ENCODE results near the gene ACTR5. TPM values are rescaled to one million over a fixed set of nuclear protein-coding genes. Genes with fewer than 3 reads are reported as not detected.

Gene ACTR5
- total RNA-seq, 2 experiments from 2014 or later, result 7.3 to 7.5 TPM

GRCh38 chr20:38725931-38726803 lies 22.1 kb upstream of the ACTR5 start:
- DNase-seq, result peak; percentile 44
- Mint-ChIP-seq H3K4me3 (no peak overlapping the region), H3K9me3 (peaks cover 7% of the 10 kb centered on the region), H3K27me3 (peaks cover 97% of the 10 kb centered on the region), H3K4me1 (peaks cover 49% of the 10 kb centered on the region), H3K27ac (peak overlapping the region; percentile 2), H3K36me3 (peaks cover 3% of the 10 kb centered on the region)

DNA sequence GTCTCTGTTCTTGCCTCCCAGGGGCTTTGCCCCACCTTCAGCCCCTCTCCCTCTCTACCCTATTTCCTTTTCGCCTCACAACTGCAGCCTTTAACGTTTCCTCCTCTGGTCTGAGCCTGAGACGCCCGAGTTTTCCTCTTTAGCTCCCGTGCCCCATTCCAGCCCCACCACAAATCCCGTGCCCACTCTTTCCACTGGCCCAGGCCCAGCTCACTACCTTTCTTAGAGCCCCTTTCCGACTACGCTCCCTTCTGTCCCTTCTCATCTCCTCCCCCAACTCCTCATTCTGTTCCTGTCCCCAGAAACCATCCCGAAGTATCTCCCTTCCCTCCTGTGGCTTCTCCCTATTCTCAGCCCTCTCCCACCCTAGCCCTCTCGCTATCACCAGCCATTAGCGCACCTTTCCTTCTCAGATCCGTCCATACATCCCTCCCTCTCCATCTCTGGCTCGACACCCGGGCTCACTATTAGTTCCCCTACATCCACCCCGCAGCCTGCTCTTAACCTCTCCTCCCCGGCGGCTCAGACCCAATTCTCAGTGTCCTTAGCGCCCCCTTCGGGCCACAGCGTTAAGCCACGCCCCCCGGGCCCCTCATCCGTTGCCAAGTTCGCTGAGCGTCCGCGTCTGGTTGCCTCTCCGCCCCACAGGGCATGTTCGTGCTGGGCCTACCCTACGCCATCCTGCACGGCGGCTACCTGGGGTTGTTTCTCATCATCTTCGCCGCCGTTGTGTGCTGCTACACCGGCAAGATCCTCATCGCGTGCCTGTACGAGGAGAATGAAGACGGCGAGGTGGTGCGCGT lies 21.3 kb upstream of the ACTR5 start:
- Mint-ChIP-seq H3K4me3 (no peak overlapping the region), H3K27ac (no peak overlapping the region), H3K4me1 (peaks cover 52% of the 10 kb centered on the region), H3K9me3 (peaks cover 7% of the 10 kb centered on the region), H3K27me3 (peaks cover 93% of the 10 kb centered on the region), H3K36me3 (peaks cover 3% of the 10 kb centered on the region)
- DNase-seq, result peak; percentile 78

DNA sequence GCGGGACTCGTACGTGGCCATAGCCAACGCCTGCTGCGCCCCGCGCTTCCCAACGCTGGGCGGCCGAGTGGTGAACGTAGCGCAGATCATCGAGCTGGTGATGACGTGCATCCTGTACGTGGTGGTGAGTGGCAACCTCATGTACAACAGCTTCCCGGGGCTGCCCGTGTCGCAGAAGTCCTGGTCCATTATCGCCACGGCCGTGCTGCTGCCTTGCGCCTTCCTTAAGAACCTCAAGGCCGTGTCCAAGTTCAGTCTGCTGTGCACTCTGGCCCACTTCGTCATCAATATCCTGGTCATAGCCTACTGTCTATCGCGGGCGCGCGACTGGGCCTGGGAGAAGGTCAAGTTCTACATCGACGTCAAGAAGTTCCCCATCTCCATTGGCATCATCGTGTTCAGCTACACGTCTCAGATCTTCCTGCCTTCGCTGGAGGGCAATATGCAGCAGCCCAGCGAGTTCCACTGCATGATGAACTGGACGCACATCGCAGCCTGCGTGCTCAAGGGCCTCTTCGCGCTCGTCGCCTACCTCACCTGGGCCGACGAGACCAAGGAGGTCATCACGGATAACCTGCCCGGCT lies 20.6 kb upstream of the ACTR5 start:
- peaks cover 7% of the 10 kb centered on the region for H3K9me3 Mint-ChIP-seq
- peaks cover 93% of the 10 kb centered on the region for H3K27me3 Mint-ChIP-seq
- DNase-seq, result no peak
- peaks cover 52% of the 10 kb centered on the region for H3K4me1 Mint-ChIP-seq
- H3K27ac Mint-ChIP-seq, result no peak overlapping the region
- H3K36me3 Mint-ChIP-seq, result peaks cover 3% of the 10 kb centered on the region
- peak overlapping the region; percentile 29 for H3K4me3 Mint-ChIP-seq

DNA sequence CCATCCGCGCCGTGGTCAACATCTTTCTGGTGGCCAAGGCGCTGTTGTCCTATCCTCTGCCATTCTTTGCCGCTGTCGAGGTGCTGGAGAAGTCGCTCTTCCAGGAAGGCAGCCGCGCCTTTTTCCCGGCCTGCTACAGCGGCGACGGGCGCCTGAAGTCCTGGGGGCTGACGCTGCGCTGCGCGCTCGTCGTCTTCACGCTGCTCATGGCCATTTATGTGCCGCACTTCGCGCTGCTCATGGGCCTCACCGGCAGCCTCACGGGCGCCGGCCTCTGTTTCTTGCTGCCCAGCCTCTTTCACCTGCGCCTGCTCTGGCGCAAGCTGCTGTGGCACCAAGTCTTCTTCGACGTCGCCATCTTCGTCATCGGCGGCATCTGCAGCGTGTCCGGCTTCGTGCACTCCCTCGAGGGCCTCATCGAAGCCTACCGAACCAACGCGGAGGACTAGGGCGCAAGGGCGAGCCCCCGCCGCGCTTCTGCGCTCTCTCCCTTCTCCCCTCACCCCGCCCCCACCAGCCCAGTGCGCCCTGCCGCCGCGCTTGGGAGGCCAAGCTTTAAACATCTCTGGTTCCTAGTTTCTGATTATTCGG lies 20.0 kb upstream of the ACTR5 start:
- Mint-ChIP-seq H3K9me3 (peaks cover 7% of the 10 kb centered on the region), H3K4me1 (peaks cover 48% of the 10 kb centered on the region), H3K36me3 (peaks cover 3% of the 10 kb centered on the region), H3K27me3 (peaks cover 92% of the 10 kb centered on the region), H3K4me3 (peak overlapping the region; percentile 9), H3K27ac (no peak overlapping the region)
- no peak for DNase-seq

GRCh38 chr20:38728911-38729642 lies 19.2 kb upstream of the ACTR5 start:
- DNase-seq, result no peak
- Mint-ChIP-seq H3K9me3 (peaks cover 7% of the 10 kb centered on the region), H3K36me3 (peaks cover 3% of the 10 kb centered on the region), H3K4me1 (peaks cover 46% of the 10 kb centered on the region), H3K27ac (peak overlapping the region; percentile 27), H3K4me3 (no peak overlapping the region), H3K27me3 (peaks cover 94% of the 10 kb centered on the region)

GRCh38 chr20:38729767-38730166 lies 18.5 kb upstream of the ACTR5 start:
- Mint-ChIP-seq H3K9me3 (peaks cover 7% of the 10 kb centered on the region), H3K4me1 (peaks cover 46% of the 10 kb centered on the region), H3K4me3 (no peak overlapping the region), H3K27ac (no peak overlapping the region), H3K36me3 (peaks cover 3% of the 10 kb centered on the region), H3K27me3 (peaks cover 94% of the 10 kb centered on the region)
- no peak for DNase-seq

DNA sequence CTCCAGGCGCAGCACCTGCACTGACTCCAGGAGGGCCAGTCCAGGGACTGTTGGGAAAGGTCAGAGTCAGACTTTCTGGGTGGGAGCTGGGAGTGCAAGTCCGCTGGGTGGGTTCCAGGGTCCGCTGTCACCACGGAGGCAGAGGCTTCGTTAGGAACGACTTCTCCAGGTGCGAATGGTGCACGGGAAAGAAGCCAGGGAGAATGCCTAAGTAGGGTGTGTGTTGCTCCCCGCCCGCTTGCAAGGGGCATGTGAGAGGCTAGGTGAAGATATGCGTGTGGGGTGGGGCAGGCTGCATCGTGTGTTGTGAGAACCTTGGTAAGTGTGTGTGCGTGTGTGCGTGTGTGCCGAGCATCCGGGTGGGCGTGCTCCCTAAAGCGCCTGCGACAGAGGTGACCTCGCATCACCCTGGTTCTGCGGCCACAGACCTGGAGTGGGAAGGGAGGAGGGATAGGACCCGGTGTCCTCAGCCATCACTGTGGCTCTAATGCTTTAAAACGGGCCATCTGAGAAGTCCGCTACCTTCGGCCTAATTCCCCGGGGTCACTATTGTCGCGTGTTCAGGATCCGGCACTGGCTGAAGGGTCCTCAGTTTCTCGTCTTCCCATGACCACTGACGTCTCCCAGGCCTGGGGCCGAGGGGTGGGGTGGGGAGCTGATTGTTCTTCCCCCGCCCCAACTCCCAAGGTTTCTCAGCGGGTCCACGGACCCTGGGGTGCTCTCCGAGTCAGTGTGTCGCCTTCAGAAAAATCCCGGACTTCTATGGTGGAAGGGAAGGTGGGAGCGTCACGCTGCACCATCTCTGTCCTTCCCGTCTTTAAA lies 17.9 kb upstream of the ACTR5 start:
- Mint-ChIP-seq H3K27ac (no peak overlapping the region), H3K9me3 (peaks cover 7% of the 10 kb centered on the region), H3K27me3 (peaks cover 94% of the 10 kb centered on the region), H3K4me3 (peak overlapping the region; percentile 53), H3K4me1 (peaks cover 43% of the 10 kb centered on the region), H3K36me3 (peaks cover 3% of the 10 kb centered on the region)
- DNase-seq, result no peak

DNA sequence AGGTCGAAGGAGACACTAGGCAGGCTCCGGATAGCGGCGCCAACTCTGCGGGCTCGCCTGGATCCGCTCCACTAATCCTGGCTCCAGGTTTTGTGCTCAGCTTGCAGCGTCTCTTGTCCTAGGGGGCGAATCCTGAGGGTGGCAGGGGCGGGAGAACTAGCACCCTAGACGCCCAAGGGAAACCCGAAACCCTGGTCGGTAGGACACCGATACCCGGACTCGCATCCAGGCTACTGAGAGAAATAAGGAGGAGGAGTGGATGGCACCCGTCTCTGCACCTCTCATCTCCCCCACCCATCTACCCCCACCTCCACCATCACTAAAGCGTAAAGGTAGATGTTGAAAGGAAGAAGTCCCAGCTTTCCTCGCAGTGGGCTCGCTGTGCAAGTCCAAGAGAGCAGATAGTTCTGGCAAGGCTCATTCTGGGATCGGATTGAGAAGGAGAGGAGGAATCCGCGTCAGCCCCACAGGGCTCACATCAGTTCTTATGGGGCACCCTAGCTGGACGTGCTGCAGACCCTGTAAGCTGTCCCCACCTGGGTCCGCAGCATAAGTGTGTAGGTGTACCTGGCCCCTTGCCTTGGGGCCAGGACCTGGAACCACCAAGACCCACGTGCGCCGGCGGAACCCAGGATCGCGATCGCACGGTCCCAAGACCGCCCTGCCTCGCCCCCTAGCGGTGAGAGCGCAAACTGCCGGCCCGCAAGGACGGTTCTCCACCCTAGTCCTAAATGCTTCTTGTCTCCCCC lies 17.1 kb upstream of the ACTR5 start:
- Mint-ChIP-seq H3K27me3 (peaks cover 95% of the 10 kb centered on the region), H3K4me1 (peaks cover 37% of the 10 kb centered on the region), H3K9me3 (peaks cover 7% of the 10 kb centered on the region), H3K36me3 (peaks cover 3% of the 10 kb centered on the region), H3K27ac (no peak overlapping the region), H3K4me3 (peak overlapping the region; percentile 53)
- peak; percentile 74 for DNase-seq

DNA sequence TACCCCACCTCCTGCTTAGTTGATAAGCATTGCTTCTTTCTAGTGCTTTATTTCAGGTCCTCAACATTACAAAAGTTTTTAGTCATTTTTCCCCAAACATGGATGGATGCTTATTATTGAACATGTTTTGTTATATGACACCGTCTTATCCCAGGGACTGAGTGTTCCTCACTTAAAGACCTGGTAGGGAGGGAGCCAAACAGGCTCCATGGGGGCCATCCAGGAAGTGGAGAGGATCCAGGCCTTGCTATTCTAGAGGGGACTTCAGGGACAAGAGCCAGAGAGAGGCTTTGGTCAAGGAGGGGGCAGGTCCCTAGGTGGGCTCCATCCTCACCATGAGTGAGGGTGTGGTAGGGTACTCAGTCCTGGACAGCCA lies 16.5 kb upstream of the ACTR5 start:
- Mint-ChIP-seq H3K27ac (no peak overlapping the region), H3K9me3 (peaks cover 7% of the 10 kb centered on the region), H3K4me3 (no peak overlapping the region), H3K4me1 (peaks cover 34% of the 10 kb centered on the region), H3K36me3 (peaks cover 3% of the 10 kb centered on the region), H3K27me3 (peaks cover 95% of the 10 kb centered on the region)
- DNase-seq, result no peak

DNA sequence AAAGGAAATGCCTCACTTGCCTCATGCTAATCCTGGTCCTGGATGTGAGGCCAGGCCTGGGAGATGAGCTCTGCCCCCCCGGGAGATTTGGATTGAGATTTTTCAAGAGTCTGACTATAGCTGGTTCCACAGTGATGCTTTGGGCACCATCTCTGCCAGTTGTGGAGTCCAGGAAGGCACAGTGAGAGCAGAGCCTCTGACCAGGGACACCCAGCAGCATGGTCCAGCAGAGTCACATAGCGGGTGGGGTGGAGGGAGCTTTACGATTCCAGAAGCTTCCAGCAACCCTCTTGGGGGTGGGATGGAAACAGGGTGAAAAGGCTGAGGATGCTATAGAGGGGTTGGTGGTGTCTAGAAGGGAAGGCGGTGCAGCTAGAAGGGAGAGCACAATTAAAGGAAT lies 15.3 kb upstream of the ACTR5 start:
- no peak overlapping the region for H3K4me3 Mint-ChIP-seq
- no peak overlapping the region for H3K27ac Mint-ChIP-seq
- peaks cover 3% of the 10 kb centered on the region for H3K36me3 Mint-ChIP-seq
- peaks cover 23% of the 10 kb centered on the region for H3K4me1 Mint-ChIP-seq
- peaks cover 87% of the 10 kb centered on the region for H3K27me3 Mint-ChIP-seq
- no peak for DNase-seq
- peaks cover 5% of the 10 kb centered on the region for H3K9me3 Mint-ChIP-seq

DNA sequence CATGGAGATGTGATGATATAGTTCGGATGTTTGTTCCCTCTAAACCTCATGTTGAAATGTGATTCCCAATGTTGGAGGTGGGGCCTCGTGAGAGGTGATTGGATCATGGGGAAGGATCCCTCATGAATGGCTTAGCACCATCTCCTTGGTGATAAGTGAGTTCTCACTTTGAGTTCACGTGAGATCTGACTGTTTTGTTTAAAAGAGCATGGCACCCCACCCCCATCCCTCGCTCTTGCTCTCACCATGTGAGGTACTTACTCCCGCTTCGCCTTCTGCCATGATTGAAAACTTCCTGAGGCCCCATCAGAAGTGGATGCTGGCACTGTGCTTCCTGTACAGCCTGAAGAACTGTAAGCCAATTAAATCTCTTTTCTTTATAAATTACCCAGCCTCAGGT lies 13.1 kb upstream of the ACTR5 start:
- peaks cover 10% of the 10 kb centered on the region for H3K4me1 Mint-ChIP-seq
- H3K36me3 Mint-ChIP-seq, result no peaks in the 10 kb centered on the region
- H3K9me3 Mint-ChIP-seq, result no peaks in the 10 kb centered on the region
- no peak overlapping the region for H3K4me3 Mint-ChIP-seq
- no peak for DNase-seq
- no peak overlapping the region for H3K27ac Mint-ChIP-seq
- peaks cover 77% of the 10 kb centered on the region for H3K27me3 Mint-ChIP-seq

GRCh38 chr20:38737887-38738286 lies 10.4 kb upstream of the ACTR5 start:
- no peak overlapping the region for H3K27ac Mint-ChIP-seq
- no peaks in the 10 kb centered on the region for H3K4me1 Mint-ChIP-seq
- no peak overlapping the region for H3K4me3 Mint-ChIP-seq
- H3K9me3 Mint-ChIP-seq, result no peaks in the 10 kb centered on the region
- no peak for DNase-seq
- peaks cover 81% of the 10 kb centered on the region for H3K27me3 Mint-ChIP-seq
- H3K36me3 Mint-ChIP-seq, result no peaks in the 10 kb centered on the region

GRCh38 chr20:38745757-38746156 lies 2.5 kb upstream of the ACTR5 start:
- peaks cover 21% of the 10 kb centered on the region for H3K27me3 Mint-ChIP-seq
- H3K4me3 Mint-ChIP-seq, result no peak overlapping the region
- H3K4me1 Mint-ChIP-seq, result peaks cover 21% of the 10 kb centered on the region
- DNase-seq, result no peak
- H3K36me3 Mint-ChIP-seq, result peaks cover 2% of the 10 kb centered on the region
- H3K9me3 Mint-ChIP-seq, result no peaks in the 10 kb centered on the region
- no peak overlapping the region for H3K27ac Mint-ChIP-seq
